Testis (tissue), 2 donors: ENCODE data around the gene TLX2.

ENCODE experiments used
- POLR2A ChIP-seq: fragments of 450-650 bp; IDR thresholded peaks from one replicate; pipeline ENCODE4 v1.6.1; 2017; ENCODE audit warnings: antibody characterized with exemption, mild to moderate bottlenecking, moderate library complexity
- TF ChIP-seq, protein P1 (sequence below), 3 experiments: fragments of 450-650 bp in 2 of 3; fragments of 200-600 bp in 1 of 3; sonication (generic) in 1 of 3; IDR thresholded peaks; one replicate each; pipeline ENCODE4 v1.5.1; 2016 to 2019; ENCODE audit warnings: antibody characterized with exemption in 3 of 3, mild to moderate bottlenecking in 2 of 3, moderate library complexity in 1 of 3

DNA sequence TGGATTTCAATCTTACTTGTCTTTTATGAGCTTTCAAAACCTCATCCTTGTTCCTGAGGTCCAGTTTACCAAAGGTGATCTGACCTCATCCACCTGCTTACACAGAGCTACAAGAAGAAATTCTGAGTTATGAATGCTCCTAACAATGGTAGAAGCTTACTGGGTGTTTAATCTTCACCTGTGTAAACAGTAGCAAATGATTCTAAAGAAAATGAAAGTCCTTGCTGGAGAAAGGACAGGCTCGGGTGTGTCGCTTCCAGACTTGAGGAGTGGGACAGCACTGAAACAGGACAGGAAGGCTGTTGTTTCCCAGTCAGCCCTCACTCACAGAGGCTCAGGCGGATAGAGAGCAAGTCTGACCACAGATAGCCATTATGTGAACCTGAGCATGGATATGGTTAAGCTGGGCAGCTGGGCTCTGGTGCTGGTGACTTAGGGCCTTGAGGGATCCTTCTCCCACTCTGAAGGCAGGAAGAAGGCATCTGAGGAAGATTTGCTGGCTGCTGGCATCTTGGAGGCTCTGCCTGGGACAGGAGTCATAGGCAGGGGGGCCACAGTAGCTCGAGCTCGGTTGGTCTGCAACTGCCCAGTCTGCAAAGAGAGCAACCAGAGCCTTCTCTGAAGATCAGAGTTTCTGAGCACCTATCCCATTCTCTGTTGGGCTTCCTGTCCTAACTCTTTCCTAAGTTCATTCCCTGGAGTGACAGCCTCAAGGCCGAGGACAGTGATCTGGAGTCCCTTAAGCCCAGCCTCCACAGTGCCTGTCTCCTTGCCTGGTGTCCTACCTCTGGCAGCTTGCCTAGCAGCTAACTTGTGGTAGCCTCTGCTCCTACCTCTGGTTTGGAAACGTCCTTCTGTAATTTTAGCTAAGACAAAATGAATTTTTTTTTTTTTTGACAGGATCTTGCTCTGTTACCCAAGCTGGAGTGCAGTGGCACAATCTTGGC is 44.3 kb downstream of the TLX2 start:
- no peak for TF ChIP-seq POLR2A
- TF ChIP-seq, protein P1, sequence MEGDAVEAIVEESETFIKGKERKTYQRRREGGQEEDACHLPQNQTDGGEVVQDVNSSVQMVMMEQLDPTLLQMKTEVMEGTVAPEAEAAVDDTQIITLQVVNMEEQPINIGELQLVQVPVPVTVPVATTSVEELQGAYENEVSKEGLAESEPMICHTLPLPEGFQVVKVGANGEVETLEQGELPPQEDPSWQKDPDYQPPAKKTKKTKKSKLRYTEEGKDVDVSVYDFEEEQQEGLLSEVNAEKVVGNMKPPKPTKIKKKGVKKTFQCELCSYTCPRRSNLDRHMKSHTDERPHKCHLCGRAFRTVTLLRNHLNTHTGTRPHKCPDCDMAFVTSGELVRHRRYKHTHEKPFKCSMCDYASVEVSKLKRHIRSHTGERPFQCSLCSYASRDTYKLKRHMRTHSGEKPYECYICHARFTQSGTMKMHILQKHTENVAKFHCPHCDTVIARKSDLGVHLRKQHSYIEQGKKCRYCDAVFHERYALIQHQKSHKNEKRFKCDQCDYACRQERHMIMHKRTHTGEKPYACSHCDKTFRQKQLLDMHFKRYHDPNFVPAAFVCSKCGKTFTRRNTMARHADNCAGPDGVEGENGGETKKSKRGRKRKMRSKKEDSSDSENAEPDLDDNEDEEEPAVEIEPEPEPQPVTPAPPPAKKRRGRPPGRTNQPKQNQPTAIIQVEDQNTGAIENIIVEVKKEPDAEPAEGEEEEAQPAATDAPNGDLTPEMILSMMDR (IDR thresholded peaks at IDR 0.05): no peak
